ENCODE measurements around the gene MACF1. TPM values are rescaled to one million over a fixed set of nuclear protein-coding genes. Genes with fewer than 3 reads are reported as not detected.

The MACF1 gene
- total RNA-seq, 1 experiment from 2014 or later = 190 TPM

DNA sequence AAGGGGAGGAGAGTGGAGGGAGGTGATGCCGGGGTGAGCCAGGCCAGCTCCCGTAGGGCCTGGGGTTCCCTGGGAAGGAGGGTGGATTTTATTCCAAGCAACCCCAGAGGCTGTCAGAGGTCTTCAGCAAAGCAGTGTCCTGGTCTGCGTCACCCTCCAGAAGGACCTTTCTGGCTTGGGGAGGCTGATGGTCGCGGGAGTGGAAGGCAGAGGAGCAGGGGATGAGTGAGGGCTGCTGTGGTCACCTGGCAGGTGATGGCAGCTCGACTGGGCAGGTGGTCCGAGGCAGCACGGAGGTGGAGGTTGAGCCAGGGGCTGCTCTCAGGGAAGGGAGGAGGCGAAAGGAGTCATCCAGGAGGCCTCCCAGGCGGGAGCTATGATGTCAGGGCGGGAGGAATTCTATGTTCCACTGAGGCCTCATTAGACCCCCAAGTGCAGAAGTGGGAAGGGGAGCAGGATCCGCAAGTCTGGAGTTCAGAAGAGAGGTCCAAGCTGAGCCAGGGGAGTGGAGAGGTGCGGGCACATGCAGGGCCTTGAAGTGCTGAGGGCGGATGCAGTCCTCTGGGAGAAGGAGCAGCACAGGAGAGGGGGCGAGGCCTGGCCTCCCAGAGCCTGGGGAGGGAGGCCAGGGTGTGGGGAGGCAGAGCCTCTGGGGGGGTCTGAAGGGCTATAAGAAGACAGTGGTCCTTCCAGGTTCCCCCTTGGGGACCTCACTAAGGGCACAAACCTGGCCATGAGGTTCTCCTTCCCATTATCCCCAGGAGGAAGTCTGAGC lies 320.3 kb downstream of the MACF1 start:
- no CpG with 5 or more reads among the region's 15 CpGs for WGBS (ENCODE audit: extremely low coverage, insufficient read length, low lambda C conversion rate)
- H3K9ac ChIP-seq (ENCODE audit: extremely low read depth, insufficient read length, low read length) = no peak overlapping the region
- DNase-seq = no peak

More for the DNA sequence above, 320.3 kb downstream of the MACF1 start:
- Histone ChIP-seq H3T11ph (ENCODE audit: low read length) (no peak overlapping the region), H2BK20ac (ENCODE audit: low read depth, low read length, poor library complexity, severe bottlenecking) (no peak overlapping the region), H2AFZ (ENCODE audit: low read length) (no peak overlapping the region), H2BK15ac (ENCODE audit: low read depth, low read length) (no peak overlapping the region), H4K8ac (replicated peaks; ENCODE audit: insufficient read length, low read depth, low read length) (no peak overlapping the region), H3K23ac (ENCODE audit: insufficient read length, low read depth, low read length) (no peak overlapping the region), H2AK5ac (ENCODE audit: insufficient read length, low read length) (no peak overlapping the region), H3K27me3 (ENCODE audit: insufficient read depth, low read length) (no peaks in the 10 kb centered on the region), H3K18ac (ENCODE audit: insufficient read length, low read depth, low read length) (no peak overlapping the region), H3K23me2 (ENCODE audit: insufficient read length, low read depth, low read length, poor library complexity, severe bottlenecking) (no peaks in the 10 kb centered on the region), H3K56ac (ENCODE audit: insufficient read length, low read depth, low read length) (no peak overlapping the region), H3K4me2 (ENCODE audit: insufficient read depth, insufficient read length, low read length) (no peak overlapping the region), H3K79me2 (ENCODE audit: insufficient read depth, low read length) (no peaks in the 10 kb centered on the region), H2BK120ac (ENCODE audit: low read depth, low read length, poor library complexity, severe bottlenecking) (no peak overlapping the region), H4K5ac (ENCODE audit: insufficient read length, low read depth, low read length) (no peak overlapping the region), H3K79me1 (ENCODE audit: insufficient read depth, low read depth, low read length, poor library complexity, severe bottlenecking) (no peaks in the 10 kb centered on the region), H3K4ac (ENCODE audit: low read depth, low read length) (no peak overlapping the region), H3K14ac (ENCODE audit: insufficient read depth, low read length) (no peak overlapping the region), H3K27ac (ENCODE audit: insufficient read length, low read depth, low read length) (no peak overlapping the region), H4K20me1 (ENCODE audit: control insufficient read depth, insufficient read depth, insufficient read length) (no peaks in the 10 kb centered on the region), H2BK12ac (ENCODE audit: insufficient read length, low read depth, low read length) (no peak overlapping the region), H2BK5ac (ENCODE audit: insufficient read length, low read length) (no peak overlapping the region), H3K9me3 (ENCODE audit: control insufficient read depth, low read depth, low read length) (no peaks in the 10 kb centered on the region), H3K4me1 (ENCODE audit: insufficient read depth, low read length) (no peaks in the 10 kb centered on the region), H4K91ac (ENCODE audit: insufficient read length, low read depth, low read length) (no peak overlapping the region)
- Mint-ChIP-seq H3K27me3 (ENCODE audit: low read depth) (peaks cover 1% of the 10 kb centered on the region; the same call in 1 of the 2 replicates), H3K36me3 (ENCODE audit: insufficient read depth in 1 of 3, low read depth in 3 of 3) (peaks cover 0 to 13% (median 0%) of the 10 kb centered on the region in 3 experiments; a peak in 2 of 7 replicates), H3K4me3 (no peak overlapping the region), H3K4me1 (peaks cover 0 to 5% of the 10 kb centered on the region in 2 experiments; a peak in 2 of 4 replicates), H3K27ac (no peak overlapping the region; a peak in 1 of 7 replicates), H3K9me3 (no peaks in the 10 kb centered on the region)
- TF ChIP-seq, protein P1, sequence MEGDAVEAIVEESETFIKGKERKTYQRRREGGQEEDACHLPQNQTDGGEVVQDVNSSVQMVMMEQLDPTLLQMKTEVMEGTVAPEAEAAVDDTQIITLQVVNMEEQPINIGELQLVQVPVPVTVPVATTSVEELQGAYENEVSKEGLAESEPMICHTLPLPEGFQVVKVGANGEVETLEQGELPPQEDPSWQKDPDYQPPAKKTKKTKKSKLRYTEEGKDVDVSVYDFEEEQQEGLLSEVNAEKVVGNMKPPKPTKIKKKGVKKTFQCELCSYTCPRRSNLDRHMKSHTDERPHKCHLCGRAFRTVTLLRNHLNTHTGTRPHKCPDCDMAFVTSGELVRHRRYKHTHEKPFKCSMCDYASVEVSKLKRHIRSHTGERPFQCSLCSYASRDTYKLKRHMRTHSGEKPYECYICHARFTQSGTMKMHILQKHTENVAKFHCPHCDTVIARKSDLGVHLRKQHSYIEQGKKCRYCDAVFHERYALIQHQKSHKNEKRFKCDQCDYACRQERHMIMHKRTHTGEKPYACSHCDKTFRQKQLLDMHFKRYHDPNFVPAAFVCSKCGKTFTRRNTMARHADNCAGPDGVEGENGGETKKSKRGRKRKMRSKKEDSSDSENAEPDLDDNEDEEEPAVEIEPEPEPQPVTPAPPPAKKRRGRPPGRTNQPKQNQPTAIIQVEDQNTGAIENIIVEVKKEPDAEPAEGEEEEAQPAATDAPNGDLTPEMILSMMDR (conservative IDR thresholded peaks at IDR 0.05) = no peak
